ENCODE measurements around the gene RPRD1A. TPM values are rescaled to one million over a fixed set of nuclear protein-coding genes. Genes with fewer than 3 reads are reported as not detected.

Gene RPRD1A
- total RNA-seq, 1 experiment from 2014 or later = 80.7 TPM

DNA sequence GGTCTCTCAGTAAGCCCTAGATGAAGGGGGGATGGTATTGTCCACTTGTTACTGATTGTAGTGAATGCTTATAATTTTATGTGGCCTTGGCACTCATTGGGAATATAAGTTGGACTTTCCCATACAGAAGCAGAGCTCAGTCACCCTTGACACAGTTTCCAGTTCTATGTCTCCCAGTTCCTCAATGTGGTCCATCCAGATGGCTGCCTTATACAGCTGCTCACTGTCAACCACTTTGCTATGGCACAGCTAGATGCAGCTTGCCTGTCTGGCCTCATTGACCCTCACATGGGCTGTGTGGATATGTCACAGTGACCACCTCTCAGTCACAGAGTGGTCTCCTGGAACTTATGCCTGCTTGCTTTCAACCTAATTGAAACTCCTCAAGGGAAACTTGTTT is 40.1 kb upstream of the RPRD1A start (continued):
- TF ChIP-seq, protein P1, sequence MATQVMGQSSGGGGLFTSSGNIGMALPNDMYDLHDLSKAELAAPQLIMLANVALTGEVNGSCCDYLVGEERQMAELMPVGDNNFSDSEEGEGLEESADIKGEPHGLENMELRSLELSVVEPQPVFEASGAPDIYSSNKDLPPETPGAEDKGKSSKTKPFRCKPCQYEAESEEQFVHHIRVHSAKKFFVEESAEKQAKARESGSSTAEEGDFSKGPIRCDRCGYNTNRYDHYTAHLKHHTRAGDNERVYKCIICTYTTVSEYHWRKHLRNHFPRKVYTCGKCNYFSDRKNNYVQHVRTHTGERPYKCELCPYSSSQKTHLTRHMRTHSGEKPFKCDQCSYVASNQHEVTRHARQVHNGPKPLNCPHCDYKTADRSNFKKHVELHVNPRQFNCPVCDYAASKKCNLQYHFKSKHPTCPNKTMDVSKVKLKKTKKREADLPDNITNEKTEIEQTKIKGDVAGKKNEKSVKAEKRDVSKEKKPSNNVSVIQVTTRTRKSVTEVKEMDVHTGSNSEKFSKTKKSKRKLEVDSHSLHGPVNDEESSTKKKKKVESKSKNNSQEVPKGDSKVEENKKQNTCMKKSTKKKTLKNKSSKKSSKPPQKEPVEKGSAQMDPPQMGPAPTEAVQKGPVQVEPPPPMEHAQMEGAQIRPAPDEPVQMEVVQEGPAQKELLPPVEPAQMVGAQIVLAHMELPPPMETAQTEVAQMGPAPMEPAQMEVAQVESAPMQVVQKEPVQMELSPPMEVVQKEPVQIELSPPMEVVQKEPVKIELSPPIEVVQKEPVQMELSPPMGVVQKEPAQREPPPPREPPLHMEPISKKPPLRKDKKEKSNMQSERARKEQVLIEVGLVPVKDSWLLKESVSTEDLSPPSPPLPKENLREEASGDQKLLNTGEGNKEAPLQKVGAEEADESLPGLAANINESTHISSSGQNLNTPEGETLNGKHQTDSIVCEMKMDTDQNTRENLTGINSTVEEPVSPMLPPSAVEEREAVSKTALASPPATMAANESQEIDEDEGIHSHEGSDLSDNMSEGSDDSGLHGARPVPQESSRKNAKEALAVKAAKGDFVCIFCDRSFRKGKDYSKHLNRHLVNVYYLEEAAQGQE (IDR thresholded peaks at IDR 0.05; ENCODE audit: low read depth) = no peak
- TF ChIP-seq TCF7L2 (IDR thresholded peaks at IDR 0.05; ENCODE audit: borderline replicate concordance, extremely low read depth, insufficient read depth, insufficient read length) (no peak), ZNF274 (IDR thresholded peaks at IDR 0.05; ENCODE audit: low read depth, low read length) (no peak), EZH2phosphoT487 (IDR thresholded peaks at IDR 0.05; ENCODE audit: borderline replicate concordance) (no peak)

DNA sequence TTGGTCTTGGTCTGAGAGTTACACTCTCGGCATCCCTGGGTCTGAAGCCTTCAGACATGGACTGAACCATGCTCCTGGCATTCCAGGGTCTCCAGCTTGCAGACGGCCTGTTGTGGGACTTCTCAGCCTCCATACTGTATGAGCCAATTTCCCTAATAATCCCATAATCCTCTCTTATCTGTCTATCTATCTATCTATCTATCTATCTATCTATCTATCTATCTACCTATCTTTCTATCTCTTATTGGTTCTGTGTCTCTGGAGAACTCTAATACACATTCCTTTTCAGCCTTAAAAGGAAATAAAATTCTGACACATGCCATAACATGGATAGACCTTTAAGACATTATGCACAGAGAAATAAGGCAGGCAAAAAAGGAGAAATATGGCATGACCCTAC is 37.4 kb upstream of the RPRD1A start:
- Histone ChIP-seq H3K4me1 (ENCODE audit: control insufficient read depth in 1 of 2, insufficient read depth in 2 of 2, low read length in 2 of 2) (no peaks in the 10 kb centered on the region), H2AFZ (ENCODE audit: low read depth, low read length, poor library complexity, severe bottlenecking) (no peak overlapping the region), H3K27ac (ENCODE audit: low read depth, low read length) (no peak overlapping the region), H3K9me2 (ENCODE audit: insufficient read depth) (no peaks in the 10 kb centered on the region), H3K27me3 (ENCODE audit: insufficient read depth, low read length) (no peaks in the 10 kb centered on the region), H3K79me2 (ENCODE audit: insufficient read depth, low read length) (no peaks in the 10 kb centered on the region), H3K9ac (ENCODE audit: low read length) (no peak overlapping the region), H4K20me1 (ENCODE audit: insufficient read depth) (no peaks in the 10 kb centered on the region), H3K9me3 (ENCODE audit: control insufficient read depth in 1 of 2, insufficient read depth in 1 of 2, low read depth in 1 of 2, low read length in 2 of 2) (peaks cover 0 to 7% of the 10 kb centered on the region in 2 experiments; a peak in 1 of 4 replicates), H3K4me2 (ENCODE audit: low read length) (no peak overlapping the region), H3K4me3 (replicated peaks in 1 of 2; ENCODE audit: low read depth in 1 of 2, low read length in 2 of 2) (no peak overlapping the region), H3K36me3 (ENCODE audit: control insufficient read depth in 1 of 2, insufficient read depth in 2 of 2, low read length in 2 of 2) (peaks cover 4 to 8% of the 10 kb centered on the region in 2 experiments; a peak in 2 of 4 replicates)
- no peak for TF ChIP-seq SP1 (IDR thresholded peaks at IDR 0.05; ENCODE audit: low read depth)
- no peak for TF ChIP-seq POLR2AphosphoS5 (IDR thresholded peaks at IDR 0.05; ENCODE audit: low read depth, low read length)
- no peak for TF ChIP-seq SRF (IDR thresholded peaks at IDR 0.05; ENCODE audit: low read depth)
- TF ChIP-seq TCF7L2 (IDR thresholded peaks at IDR 0.05; ENCODE audit: borderline replicate concordance, extremely low read depth, insufficient read depth, insufficient read length) = no peak
- no peak for TF ChIP-seq RAD21 (IDR thresholded peaks at IDR 0.05; ENCODE audit: low read depth)
- TF ChIP-seq SIN3A (IDR thresholded peaks at IDR 0.05; ENCODE audit: low read depth) = no peak
- TF ChIP-seq EGR1 (IDR thresholded peaks at IDR 0.05; ENCODE audit: low read depth) = no peak
- TF ChIP-seq FOSL1 (IDR thresholded peaks at IDR 0.05; ENCODE audit: low read depth) = no peak
- no peak for TF ChIP-seq YY1 (IDR thresholded peaks at IDR 0.05; ENCODE audit: extremely low read depth, insufficient replicate concordance, low read depth, low read length)
- ATAC-seq = no peak
- no TSS peak for BruUV-seq (replicated peaks)
- RAD21 ChIA-PET (ENCODE audit: low non-redundant PET in 1 of 2, low total read pairs in 2 of 2, uncharacterized antibody in 2 of 2, unreplicated experiment in 2 of 2) = no interaction called here
- intact Hi-C loops (cut with micrococcal nuclease) = no loop called here
- no peak for DNase-seq (ENCODE audit: low read depth, low spot score)
- POLR2A ChIA-PET = no interaction called here
- CTCF ChIA-PET = interaction anchor here (1.4 kb wide), 1 partner anchor 9 kb away, joined by 5 read pairs; no protein-coding TSS in a partner anchor

All from HCT116 (cell line).